H1 (cell line): ENCODE measurements around the gene CD151. TPM values are rescaled to one million over a fixed set of nuclear protein-coding genes. Genes with fewer than 3 reads are reported as not detected.

ENCODE experiments used
- CBX5 ChIP-seq: fragments of 300-800, 300-1000 bp; sonication (generic); IDR thresholded peaks from 2 replicates; pipeline ENCODE4 v1.7.1; 2016; ENCODE audit warnings: antibody characterized with exemption, low read length, low read depth
- CEBPB ChIP-seq: IDR thresholded peaks from 2 replicates; pipeline ENCODE4 v1.6.1; 2012; ENCODE audit warnings: low read depth, low read length
- HDAC2 ChIP-seq, 2 experiments: fragments of 300-600 bp in 1 of 2; sonication (generic) in 1 of 2; IDR thresholded peaks; 2 replicates each; pipeline ENCODE4 v1.6.1; 2011 to 2012; ENCODE audit warnings: low read depth in 2 of 2, low read length in 2 of 2, mild to moderate bottlenecking in 2 of 2, moderate library complexity in 2 of 2, borderline replicate concordance in 1 of 2, inconsistent platforms in 1 of 2
- KDM5A ChIP-seq: fragments of 200-600 bp; IDR thresholded peaks from 2 replicates; pipeline ENCODE4 v1.7.1; 2012; ENCODE audit warnings: mild to moderate bottlenecking, low read length, inconsistent platforms, mixed read lengths
- POU5F1 ChIP-seq: IDR thresholded peaks from 2 replicates; pipeline ENCODE4 v1.6.1; 2011; ENCODE audit warnings: low read depth, mild to moderate bottlenecking, low read length, moderate library complexity
- SAP30 ChIP-seq: fragments of 300-600 bp; sonication (generic); IDR thresholded peaks from 2 replicates; pipeline ENCODE4 v1.7.1; 2012; ENCODE audit warnings: low read length, moderate library complexity, mild to moderate bottlenecking, inconsistent platforms; ENCODE audit not compliant: insufficient read depth, insufficient replicate concordance
- SIRT6 ChIP-seq: IDR thresholded peaks from one replicate; pipeline ENCODE4 v1.7.1; 2012; ENCODE audit warnings: low read length, inconsistent platforms
- SRF ChIP-seq: IDR thresholded peaks from 2 replicates; pipeline ENCODE4 v1.6.1; 2011; ENCODE audit warnings: mild to moderate bottlenecking, low read depth, low read length, moderate library complexity
- polyA plus RNA-seq, 7 experiments: library from polyadenylated mRNA; depleted of rRNA in 3 of 7; stranded (reverse) in 5 of 7; unstranded in 2 of 7; fragments of >200 nt in 5 of 7; fragments of 200-250 nt in 2 of 7; gene quantifications; 1 replicate in 5 of 7; 2 replicates in 1 of 7; 4 replicates in 1 of 7; pipeline versions ENCODE4 v1.2.1 to v1.2.3, GENCODE V29; 2011 to 2013; ENCODE audit warnings: missing spikeins in 2 of 7, mixed read lengths in 2 of 7
- total RNA-seq: library from RNA; stranded (reverse); fragmentation: NEBNext Ultra II Directional; extraction: Animal tissue kit (Norgen Biotek cat#: 25700); gene quantifications from 2 replicates; pipeline ENCODE4 v1.2.1, GENCODE V29; 2021
- TF ChIP-seq, protein P1 (sequence below): IDR thresholded peaks from 2 replicates; pipeline ENCODE4 v1.6.1; 2011; ENCODE audit warnings: low read length, improper control_type of control experiment

CD151 gene
- total and polyA plus RNA-seq, 2 of the 8 experiments (the other 6 are each of a cell fraction or from before 2014, with no cell fraction given): 101 to 212 TPM

DNA sequence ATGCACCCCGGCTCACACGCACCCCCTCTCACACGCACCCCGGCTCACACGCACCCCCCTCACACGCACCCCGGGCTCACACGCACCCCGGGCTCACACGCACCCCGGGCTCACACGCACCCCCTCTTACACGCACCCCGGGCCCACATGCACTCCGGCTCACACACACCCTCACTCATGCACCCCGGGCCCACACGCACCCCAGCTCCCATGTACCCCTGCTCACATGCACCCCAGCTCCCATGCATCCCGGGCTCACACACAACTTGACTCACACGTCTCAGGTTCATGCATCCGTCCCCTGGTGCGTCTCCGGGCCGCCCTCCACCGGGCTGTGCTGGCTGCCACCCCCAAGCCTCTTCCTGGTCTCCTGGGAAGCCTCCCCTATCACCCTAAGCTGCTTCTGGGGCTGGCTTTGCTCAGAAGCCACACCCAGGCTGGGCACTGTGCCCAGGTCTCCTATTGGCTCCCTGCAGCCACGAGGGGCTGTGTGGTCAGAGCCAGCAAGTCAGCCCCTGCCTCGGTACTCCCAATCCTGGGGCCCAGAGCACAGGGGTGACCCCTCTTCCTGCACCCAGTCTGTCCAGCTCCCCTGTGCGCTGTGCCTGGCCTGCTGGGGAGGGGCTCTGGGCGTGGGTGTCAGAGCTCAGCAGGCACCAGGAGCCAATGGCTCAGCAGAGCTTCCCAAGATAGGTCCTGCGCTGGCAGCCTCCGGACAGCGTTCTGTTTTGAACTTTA is 26.8 kb downstream of the CD151 start (continued):
- no peak for TF ChIP-seq HDAC2 (IDR thresholded peaks at IDR 0.05; ENCODE audit: borderline replicate concordance in 1 of 2, low read depth in 2 of 2, low read length in 2 of 2)
- TF ChIP-seq SRF: no peak
- TF ChIP-seq KDM5A: no peak
- TF ChIP-seq SAP30: no peak
- no peak for TF ChIP-seq POU5F1
- no peak for TF ChIP-seq CEBPB
- no peak for TF ChIP-seq SIRT6
- TF ChIP-seq, protein P1, sequence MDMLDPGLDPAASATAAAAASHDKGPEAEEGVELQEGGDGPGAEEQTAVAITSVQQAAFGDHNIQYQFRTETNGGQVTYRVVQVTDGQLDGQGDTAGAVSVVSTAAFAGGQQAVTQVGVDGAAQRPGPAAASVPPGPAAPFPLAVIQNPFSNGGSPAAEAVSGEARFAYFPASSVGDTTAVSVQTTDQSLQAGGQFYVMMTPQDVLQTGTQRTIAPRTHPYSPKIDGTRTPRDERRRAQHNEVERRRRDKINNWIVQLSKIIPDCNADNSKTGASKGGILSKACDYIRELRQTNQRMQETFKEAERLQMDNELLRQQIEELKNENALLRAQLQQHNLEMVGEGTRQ: no peak
- TF ChIP-seq CBX5: no peak
- TF ChIP-seq, all 59 proteins: peak for 0
